22Rv1 (cell line): ENCODE results near the gene PTP4A1.

Source experiments
- CTCF ChIP-seq: fragments of 450-650 bp; IDR thresholded peaks from 2 replicates; pipeline ENCODE4 v1.5.1; 2017; ENCODE audit warnings: mild to moderate bottlenecking
- ZFX ChIP-seq: fragments of 450-650 bp; IDR thresholded peaks from 2 replicates; pipeline ENCODE4 v1.6.1; 2017; ENCODE audit warnings: antibody characterized with exemption, borderline replicate concordance

GRCh38 chr6:63589952-63590411 is 17.7 kb downstream of the PTP4A1 start:
- TF ChIP-seq CTCF (no peak), ZFX (no peak)
